ENCODE results near the gene SCP2D1.
"Not testable (repeated sequence)": the region's sequence is repeated elsewhere in the genome, so short reads cannot be mapped to it uniquely, and the experiment has no call there.

The SCP2D1 gene

DNA sequence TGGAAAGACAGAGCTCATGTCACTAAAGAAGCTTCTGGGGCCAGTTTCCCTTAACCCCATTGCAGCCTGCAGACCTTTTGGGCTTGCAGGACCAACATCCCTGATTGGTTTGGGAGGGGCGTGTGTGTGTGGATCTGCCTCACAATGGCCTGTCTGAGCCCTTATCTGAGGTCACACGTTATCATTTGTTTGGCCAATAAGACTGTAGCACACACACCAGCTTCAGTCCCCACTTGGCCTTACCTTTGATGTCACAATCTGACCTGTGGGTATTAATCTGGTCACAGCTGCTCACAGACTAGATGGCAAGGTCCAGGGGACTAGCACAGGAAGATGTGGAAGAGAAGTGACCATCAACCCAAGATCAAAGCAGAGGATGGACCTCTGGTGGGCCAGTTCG, at the start of gene SCP2D1:
SCP2D1 (plus strand) TSS at position 301 of the 400 bp plus-strand sequence; CDS start at position 334, 33 bp downstream.
- DNase-seq (ENCODE audit: low spot score) = no peak

DNA sequence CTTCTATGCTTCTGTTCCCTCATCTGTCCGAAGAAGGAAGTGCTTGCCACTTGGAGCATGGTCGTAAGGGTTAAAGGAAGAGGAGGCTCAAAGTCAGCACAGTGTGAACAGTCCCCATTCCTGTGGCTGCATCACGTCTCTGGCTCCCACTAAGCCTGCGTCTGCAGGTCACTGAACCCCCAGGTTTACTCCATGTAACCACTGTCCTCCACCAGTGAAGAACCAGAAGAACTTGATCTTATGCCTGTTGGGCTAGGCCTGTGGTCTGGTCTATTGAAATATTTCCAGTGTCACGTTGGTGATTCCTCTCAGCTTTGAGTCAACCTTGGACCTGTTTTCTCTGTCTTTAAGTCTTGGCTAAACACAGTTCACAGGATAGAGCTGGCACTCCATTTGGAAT, 45.9 kb upstream of the SCP2D1 start:
- no peak for DNase-seq (ENCODE audit: low spot score)

DNA sequence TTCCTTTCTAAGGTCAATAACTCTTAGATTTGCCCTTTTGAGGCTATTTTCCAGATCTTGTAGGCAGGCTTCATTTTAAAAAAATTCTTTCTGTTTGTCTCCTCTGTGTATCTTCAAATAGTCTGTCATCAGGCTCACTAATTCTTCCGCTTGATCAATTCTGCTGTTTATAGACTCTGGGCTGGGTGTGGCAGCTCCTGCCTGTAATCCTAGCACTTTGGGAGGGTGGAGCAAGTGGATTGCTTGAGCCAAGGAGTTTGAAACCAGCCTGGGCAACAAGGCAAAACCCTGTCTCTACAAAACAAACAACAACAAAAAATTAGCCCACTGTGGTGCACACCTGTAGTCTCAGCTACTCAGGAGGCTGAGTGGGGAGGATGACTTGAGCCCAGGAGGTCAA, 40.0 kb upstream of the SCP2D1 start:
- no peak for DNase-seq (ENCODE audit: low spot score)

DNA sequence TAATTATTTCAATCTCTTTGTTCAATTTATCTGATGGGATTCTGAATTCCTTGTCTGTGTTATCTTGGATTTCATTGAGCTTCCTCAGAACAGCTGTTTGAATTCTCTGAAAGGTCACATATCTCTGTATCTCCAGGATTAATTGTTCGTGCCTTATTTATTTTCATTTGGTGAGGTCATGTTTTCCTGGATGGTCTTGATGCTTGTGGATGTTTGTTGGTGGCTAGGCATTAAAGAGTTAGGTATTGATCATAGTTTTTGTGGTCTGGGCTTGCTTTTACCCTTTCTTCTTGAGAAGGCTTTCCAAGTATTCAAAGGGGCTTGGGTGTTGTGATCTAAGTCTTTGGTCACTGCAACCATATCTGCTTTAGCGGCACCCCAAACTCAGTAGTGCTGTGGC, 39.4 kb upstream of the SCP2D1 start:
- no peak for DNase-seq (ENCODE audit: low spot score)

DNA sequence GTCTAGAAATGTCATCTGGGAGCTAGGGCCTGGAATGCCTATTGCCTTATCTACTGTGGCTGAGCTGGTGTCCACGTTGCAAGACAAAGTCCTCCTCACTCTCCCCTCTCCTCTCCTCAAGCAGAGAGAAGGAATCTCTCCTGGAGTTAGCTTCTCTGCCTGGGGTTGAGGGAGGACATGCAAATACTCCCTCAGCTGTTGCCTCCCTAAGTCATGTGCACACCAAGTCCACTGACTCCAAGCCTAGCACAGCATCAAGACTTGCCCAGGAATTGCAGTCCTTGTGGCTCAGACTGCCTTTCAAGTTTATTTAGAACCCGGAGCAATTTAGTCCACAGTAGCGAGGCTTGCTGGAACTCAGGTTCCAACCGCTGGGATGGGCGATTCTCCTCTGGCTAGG, 38.0 kb upstream of the SCP2D1 start:
- no peak for DNase-seq (ENCODE audit: low spot score)

DNA sequence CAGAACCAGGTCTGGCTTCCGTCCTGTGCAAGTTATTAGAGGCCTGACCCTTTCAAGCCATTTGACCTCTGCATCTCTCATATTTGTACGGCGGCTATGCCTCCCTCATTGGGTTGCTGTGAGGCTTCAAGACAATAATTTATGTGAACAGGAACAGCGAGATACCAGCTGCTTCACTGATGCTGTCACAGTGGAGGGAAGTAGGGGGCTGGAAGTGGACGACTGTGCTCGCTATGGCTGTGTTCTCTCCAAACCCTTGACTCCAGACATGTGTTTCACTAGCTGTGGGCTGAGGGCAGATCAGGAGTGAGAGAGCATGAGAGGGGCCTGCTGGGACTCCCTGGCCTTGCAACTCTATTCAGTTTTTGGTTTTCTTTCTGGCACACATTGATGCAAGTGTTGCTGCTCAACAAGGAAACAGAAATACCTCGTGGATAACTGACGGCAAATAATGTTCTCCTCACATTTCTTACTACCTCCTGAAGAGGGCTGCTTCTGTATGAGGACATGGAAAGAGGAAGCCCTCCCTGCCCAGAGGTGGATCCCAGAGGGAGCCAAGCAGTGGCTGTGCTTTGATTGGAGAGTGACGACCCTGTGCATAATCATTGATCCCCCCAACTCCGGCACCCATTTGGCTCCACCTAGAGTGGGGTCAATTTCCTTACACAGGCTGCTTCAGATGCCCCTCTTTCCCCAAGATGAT, 34.7 kb upstream of the SCP2D1 start:
- no peak for DNase-seq (ENCODE audit: low spot score)

DNA sequence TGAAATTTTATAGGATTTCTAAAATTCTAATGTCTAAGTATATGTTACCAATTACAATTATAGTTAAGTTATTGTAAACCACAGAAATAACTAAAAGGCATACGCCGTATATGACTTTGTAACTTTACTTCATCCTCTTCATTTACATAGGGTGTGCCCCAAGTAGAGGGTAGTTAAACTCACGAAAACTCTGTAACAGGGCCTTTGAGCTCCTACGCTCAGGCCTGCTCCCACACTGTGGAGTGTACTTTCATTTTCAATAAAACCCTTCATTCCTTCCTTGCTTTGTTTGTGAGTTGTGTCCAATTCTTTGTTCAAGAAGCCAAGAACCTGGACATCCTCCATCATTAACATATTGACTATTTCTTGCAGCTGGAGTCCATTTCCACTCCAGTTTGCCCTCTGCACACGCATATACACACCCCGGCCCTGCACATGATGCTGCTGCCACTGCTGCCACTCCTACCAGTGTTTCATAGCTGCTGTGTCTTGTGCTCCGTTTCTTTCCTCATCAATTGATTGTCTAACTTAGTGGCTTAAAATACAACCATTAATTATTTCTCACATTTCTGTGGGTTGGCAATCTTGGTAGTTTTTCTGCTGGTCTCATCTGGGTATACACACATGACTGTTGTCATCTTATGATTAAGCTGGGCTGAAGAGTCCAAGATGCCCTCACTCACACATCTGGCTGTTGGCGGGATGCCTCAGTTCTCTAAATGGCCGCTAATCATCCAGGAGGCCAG, 33.0 kb upstream of the SCP2D1 start:
- DNase-seq (ENCODE audit: low spot score) = no peak

DNA sequence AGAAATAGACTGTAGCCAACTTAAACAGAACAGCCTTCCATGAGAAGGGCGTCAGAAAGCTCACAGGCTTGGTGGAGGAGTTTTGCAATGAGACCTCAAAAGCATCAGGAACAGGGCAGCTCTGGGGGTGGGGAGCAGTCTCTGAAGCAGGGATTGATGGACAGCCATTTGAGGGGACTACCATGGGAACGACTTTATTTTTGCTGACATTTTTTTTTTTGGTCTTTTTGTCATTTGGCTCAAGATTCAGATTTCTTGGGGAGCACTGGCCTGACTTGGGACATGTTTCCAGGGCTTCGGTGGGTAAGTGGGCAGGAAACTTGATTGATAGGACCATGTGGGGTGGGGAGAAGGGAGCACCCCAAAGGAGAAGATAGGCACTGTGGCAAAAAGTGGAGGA, 32.1 kb upstream of the SCP2D1 start:
- no peak for DNase-seq (ENCODE audit: low spot score)

DNA sequence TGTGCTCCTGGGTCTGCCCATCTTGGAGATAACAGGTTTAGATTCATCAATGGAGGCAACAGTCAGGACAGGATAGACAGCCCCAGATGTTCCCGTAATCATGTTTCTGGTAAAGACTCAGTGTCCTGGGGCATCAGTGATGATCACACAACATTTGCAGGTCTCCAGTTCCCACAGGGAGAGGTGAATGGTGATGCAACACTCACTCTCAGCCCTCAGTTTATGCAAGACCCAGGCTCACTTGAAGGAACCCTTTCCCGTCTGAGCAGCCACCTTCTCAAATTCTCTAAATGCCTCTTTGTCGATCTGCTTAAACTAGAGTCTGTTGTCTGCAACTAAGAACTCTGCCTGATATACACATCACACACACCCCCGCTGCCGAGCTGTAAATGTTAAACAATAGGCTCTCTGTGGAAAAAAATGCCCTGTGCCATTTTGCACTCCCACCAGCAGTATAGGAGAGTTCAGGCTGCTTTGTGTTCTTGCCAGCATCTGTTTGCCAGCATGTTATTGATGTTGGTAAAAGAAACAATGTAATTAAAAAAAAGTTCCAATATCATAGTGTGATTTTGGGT, 30.1 kb upstream of the SCP2D1 start:
- DNase-seq (ENCODE audit: low spot score) = peak; percentile 74

DNA sequence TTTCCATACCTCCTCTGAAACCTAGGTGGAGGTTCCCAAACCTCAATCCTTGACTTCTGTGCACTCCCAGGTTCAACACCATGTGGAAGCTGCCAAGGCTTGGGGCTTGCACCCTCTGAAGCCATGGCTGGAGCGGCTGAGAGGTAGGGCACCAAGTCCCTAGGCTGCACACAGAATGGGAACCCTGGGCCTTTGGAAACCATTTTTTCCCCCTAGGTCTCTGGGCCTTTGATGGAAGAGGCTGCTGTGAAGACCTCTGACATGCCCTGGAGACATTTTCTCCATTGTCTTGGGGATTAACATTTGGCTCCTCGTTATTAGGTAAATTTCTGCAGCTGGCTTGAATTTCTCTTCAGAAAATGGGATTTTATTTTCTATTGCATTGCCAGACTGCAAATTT, 26.5 kb upstream of the SCP2D1 start:
- DNase-seq (ENCODE audit: low spot score) = not testable (repeated sequence)

DNA sequence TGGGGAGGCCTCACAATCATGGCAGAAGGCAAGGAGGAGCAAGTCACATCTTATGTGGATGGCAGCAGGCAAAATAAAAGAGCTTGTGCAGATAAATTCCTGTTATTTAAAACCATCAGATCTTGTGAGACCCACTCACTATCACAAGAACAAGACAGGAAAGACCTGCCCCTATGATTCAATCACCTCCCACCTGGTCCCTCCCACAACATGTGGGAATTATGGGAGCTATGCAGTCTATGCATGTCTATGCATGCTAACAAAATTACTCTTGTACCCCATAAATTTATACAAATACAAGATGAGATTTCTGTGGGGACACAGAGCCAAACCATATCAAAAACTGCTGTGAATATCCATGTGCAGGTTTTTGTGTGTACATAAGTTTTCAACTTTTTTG, 25.6 kb upstream of the SCP2D1 start:
- DNase-seq (ENCODE audit: low spot score) = no peak

DNA sequence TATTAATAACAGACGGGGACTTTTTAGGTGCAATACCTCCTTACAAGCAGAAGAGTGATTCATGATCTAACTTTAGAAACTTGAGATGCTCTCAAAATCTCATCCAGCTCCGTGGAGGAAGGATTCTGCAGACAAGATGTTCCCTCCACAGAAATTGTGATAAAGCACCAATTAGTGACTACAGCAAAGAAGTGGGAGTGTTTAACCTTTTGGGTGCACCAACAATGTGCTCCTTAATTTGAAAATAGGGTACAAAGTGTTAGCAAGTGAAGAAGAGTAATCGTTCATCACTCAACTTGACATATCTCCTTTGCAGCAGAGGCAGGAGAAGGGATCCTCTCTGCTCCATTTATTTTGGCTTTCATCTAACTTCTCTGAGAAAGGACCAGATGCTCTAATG, 22.8 kb upstream of the SCP2D1 start:
- no peak for DNase-seq (ENCODE audit: low spot score)

DNA sequence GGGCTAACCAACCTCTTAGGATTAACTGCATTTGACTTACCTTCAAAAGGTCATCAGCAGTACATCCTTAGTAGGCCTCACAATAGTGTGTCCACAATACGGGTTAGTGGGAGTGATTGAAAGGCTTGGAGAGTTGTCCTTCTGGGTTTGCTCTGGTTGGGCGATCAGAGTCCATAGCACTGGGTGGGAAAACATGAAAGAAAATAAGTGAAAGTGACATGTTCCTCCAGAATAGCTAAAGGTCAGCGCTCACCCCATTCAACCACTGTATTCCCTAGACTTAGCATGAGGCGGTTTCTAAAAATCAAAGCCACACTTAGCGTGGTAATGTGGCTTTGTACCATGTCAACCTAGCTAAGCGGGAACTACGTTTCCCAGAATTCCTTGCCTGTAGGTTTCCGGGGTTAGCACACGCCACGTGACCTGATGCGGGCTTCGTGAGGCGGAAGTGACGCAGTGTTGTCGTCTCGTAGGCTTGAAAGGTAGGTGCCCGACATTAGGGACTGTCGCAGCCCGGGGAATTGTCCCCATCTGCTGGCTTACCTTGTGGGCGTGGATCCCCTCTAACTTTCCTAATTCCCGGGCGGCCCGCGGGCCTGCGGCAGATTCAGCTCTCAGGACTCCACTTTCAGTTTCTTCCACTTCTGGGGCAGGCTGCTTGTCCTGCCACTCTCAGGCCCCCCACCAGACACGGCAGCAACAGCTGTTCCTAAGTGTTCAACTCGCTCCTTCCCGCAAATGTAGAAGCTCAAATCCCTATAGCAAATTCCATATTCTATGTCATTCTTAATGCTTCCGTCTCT, 19.8 kb upstream of the SCP2D1 start:
- peak; percentile 91 for DNase-seq (ENCODE audit: low spot score)

DNA sequence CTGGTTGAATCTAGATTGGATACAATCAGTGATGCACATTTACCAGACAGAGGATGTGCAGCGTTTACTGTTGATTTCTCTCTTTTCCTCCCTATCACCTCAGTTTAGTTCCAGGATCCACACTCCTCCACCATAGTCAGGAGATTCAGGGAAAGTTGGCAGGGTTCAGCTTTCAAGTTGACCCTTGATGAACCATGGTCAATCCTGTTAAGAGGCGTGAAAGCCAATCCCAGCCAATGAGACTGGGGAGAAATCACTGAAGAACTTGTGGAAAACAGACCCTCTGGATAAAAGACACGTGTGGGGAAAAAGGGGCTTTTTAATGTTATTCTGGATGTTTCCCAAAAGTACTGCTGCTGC, 19.2 kb upstream of the SCP2D1 start:
- no peak for DNase-seq (ENCODE audit: low spot score)

DNA sequence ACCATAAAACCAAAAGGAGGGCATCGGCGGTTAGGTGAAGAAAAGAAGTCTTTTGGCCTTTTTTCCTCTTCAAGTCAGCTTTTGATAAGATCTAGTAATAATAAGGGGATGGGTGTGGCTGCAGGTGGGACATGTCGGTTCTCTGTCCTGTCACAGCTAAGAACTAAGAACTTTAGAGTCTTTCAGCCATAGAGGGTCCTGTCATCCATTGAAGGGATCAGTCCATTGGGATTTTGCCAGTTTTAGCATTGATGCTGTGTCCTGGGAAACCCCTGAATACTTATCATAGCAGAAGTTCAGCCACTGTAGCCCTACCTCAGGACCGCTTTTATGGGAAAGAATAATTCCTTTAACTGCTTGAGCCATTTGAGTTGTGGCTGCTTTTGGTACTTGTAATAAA, 18.2 kb upstream of the SCP2D1 start:
- DNase-seq (ENCODE audit: low spot score) = no peak

DNA sequence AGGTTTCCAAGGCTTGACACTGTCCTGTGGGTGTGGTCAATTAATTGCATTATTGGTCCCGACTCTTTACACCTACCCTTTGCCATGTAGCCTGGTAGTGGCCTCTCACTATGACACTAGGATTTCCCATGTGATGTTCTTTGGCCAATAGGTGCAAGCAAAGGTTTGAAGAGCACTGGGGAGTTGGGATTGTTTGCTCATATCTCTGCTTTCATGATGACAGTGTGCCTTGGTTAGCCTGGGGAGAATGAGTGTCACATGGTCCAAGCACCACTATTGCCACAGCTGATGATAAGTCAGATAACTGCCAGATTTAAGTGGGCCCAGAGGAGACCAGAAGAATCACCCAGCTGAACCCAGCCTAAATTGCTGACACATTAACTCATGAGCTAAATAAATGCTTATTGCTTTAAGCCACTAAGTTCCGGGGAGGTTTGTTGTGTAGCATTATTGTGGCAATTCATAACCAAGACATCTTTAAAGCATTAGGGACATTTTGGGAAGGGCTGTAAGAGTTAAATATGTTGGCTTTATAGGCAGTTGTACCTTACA, 17.2 kb upstream of the SCP2D1 start:
- no peak for DNase-seq (ENCODE audit: low spot score)

DNA sequence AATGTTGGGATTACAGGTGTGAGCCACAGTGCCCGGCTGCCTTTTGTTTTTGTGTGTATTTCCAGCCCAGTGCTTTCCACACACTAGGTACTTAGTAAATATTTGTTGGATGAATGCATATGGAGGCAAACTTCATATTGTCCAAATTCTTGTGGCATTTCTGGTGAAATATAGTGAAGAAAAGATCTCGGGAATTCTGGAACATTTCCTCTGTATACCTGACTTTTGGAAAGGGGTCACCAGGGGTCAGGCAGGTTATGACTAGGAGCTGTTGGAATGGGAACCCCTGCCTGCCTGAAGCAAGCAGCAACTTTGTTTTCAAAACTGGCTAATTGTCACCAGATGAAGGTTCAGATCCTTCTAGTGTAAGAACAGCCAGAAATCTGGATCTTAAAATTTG, 12.1 kb upstream of the SCP2D1 start:
- no peak for DNase-seq (ENCODE audit: low spot score)

DNA sequence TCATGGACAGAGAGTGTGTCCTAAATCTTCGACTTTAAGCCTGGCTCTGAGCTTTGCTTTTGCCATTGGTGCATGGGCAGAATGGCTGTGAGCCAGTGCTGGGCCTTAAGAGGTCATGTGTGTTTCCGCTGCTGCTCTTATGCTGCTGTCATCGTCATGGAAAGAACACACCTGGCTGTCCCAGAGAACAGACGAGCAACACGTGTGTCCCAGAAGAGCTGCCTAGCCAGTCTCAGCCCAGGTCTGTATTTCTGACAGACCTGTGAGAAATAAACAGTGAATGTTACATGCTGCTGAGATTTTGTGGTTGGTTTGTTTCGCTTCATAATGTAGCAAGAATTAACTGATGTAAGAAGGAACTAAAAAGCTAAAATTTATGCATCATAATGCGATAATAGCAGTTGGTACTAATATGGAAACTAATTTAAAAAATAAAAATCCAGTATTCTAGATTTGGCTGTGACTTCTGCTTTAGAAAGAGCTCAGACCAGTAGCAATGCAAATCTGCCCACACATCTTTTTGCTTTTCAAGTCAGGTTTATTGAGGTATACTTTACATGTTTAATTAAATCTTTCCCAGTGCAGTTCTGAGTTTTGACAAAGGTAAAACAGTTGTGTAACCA, 11.5 kb upstream of the SCP2D1 start:
- DNase-seq (ENCODE audit: low spot score) = no peak

DNA sequence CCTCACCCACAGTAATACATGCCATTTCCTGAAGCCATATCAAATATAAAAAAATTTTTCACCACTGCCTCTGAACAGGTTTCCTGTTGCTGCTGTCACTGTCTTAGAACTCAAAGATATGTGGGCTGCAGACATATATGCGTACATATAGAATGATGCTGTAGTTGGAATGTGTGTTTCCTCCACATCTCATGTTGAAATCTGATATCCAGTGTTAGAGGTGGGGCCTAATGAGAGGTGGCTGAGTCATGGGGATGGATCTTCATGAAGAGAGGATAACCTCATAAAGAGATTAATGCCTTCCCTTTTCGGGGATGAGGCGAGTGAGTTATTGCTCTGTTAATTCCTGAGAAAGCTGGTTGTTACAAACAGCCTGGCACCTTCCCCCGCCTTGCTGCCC, 7.7 kb upstream of the SCP2D1 start:
- DNase-seq (ENCODE audit: low spot score) = no peak

DNA sequence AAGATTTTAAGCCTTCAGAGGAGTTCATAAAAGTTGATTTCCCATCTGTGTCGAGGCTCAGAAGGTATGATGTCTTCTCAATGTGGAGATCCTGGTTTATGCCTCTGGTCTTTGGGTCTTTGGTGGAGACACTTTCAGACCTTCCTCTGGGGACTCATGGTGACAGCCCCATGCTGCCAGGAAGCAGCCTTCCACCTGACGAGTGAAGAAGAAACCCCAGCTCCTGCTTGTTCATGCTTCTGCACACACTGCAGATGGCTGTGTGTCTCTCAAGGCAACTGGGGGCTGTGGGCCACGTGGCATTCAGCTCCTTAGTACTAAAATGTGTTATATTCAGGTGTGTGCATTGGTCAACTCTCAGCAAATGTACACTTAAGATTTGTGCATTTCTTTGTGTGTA, 4.9 kb upstream of the SCP2D1 start:
- DNase-seq (ENCODE audit: low spot score) = no peak

DNA sequence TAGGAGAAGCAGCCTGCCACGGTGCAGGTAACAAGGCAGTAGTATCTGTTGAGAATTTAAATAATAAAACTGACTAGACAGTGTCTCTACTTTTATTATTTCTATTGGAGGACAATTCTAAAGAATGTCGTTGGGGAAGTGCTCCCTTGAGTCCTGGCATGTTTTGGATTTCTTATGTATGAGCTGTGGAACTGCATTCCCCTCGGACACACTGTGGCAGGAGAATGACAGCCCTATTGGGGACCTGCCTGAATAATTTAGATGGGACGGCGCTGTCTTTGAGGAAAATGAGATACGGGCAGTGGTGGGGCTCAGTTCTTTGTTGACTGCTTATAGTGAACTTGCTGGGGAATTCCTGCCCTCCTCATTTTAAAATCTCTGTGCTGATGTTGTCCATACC, 2.4 kb upstream of the SCP2D1 start:
- DNase-seq (ENCODE audit: low spot score) = no peak

DNA sequence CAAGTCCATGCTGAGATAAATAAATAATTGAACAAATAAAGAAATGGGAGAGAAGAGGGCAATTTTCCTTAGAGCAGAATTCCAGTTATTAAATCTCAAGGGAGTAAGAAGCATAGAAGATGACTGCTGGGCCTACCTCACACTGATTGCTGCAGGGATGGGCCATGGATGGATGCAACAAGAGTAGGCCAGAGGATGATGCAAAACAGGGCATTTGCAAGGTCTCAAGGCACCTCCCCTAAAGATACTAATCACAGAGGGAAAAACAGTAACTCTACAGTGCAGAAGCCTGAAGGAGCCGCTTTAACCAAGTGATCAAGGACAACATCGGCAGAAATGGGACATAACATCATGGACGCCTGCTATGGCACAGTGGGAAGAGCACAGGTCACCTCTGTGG, 1.7 kb upstream of the SCP2D1 start:
- no peak for DNase-seq (ENCODE audit: low spot score)

Measured in COLO829 (cell line).